GM18511 (cell line): ENCODE results near the gene CDK14.
"Not testable (repeated sequence)": the region's sequence is repeated elsewhere in the genome, so short reads cannot be mapped to it uniquely, and the experiment has no call there.

Source experiments
- ATAC-seq: cut with Tn5 transposase; IDR thresholded peaks from one replicate; pipeline ENCODE4 v1.9.1; 2021; ENCODE audit warnings: mild to moderate bottlenecking, moderate library complexity; ENCODE audit not compliant: unreplicated experiment

The CDK14 gene

DNA sequence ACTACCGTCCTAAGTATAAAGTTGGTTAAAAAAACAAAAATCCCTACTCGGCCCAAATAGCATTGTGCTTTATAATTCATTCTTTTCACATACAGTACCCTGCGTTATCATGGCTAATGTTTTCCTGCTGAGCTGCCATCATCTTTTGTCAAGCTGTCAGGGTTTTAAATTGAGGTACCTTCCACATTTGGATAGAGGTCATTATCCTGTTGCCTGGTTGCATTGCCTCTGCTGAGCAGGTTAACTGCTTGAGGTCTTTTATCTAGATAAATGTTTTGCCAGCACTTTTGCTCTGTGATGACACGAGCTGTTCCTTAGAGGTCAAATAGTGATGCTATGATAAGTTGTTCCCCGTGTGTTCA, 573.7 kb downstream of the CDK14 start:
- no peak for ATAC-seq

DNA sequence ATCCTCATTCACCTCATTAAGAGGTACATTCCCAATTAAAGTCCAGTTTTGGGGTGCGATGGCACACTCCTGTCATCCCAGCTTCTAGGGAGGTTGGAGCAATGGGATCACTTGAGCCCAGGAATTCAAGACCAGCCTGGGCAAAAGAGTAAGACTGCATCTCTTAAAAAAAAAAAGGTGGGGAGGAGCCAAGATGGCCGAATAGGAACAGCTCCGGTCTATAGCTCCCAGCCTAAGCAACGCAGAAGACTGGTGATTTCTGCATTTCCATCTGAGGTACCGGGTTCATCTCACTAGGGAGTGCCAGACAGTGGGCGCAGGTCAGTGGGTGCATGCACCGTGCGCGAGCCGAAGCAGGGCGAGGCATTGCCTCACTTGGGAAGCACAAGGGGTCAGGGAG, 577.1 kb downstream of the CDK14 start:
- not testable (repeated sequence) for ATAC-seq

DNA sequence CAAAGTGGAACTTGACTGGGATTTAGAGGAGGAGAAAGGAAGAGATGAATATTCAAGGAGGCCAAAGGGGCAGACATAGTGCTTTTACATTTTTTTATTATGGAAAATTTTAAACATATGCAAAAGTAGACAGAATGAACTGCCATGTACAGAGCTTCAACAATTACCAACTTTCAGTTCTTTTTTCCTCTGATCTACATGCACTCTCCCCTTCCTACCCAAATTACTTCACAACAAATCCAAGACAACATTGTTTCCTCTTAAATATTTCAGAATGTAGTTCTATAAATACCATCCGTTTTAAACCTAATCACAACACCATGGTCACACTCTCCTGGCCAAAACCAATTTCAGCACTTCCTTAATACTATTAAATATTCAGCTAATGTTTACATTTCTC, 584.6 kb downstream of the CDK14 start:
- no peak for ATAC-seq

DNA sequence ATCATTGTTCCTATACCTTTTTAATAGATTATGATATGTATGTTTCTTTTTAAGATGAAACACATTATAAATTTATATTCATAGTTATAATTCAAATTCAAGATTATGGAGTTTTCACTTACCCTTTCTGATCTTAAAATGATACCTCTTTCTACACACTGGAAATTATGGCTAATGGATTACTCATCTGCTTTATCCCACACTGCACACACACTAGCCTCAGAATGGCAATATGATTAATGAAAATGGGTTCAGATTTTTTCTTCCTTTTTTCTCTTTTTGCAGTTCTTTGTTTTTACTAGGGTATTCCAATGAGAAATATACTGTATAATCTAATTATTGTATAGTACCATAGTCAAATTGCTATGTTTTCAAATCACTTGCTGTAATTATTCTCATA, 585.8 kb downstream of the CDK14 start:
- no peak for ATAC-seq

DNA sequence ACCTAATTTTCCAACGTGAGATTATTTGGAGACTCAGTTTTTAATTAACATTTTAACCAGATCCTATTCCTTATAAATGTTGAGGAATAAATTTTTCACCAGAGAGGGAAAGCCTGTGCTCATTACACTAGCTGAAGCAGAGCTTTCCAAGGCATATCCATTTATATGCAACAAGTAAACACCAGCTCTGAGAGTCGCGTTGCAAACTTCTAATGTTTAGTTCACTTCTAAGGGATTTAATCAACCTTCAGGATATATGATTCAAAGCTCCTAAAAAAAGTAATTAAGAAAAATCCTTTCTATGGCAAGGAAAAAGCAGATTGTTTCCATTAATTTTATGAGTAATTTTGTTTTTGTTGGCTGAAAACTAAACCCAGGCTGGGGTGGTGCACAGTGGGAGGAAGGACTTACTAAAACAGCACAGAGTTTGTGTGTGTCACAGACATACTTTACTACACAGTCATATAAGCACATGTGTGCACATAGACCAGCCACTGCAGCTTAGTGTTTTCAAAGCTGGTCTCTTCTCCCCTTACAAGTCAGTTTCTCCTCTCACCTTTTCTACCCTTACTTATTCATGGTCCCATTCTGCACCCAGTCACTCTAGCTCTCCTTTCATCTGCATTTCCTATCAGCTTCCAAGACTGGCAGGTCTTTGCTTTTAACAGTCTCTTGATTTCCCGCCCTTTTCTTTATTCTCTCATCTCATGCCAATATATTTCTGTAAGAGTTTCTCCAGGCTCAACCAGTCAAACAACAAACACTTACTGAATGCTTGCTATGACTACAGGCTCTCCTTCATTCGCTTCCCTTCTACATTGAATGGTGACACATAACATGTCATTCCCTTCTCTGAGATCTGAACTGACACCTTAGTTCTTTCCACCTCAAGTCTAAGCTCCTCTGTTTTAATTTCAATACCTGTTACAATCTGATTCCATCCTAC, 587.0 kb downstream of the CDK14 start:
- no peak for ATAC-seq

DNA sequence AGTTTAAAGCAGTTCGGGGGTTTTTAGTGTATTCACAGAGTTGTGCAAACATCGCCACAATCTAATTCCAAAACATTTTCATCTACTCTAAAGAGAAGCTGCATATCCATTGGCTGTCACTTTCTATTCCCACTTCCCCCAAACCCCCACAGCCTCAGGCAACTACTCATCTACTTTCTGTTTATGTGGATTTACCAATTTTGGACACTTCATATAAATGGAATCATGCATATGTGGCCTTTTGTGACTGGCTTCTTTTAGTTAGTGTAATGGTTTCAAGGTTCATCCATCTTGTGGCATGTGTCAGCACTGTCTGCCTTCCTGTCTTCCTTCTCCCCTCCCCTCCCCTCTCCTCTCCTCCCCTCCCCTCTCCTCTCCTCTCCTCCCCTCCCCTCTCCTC, 589.6 kb downstream of the CDK14 start:
- no peak for ATAC-seq

DNA sequence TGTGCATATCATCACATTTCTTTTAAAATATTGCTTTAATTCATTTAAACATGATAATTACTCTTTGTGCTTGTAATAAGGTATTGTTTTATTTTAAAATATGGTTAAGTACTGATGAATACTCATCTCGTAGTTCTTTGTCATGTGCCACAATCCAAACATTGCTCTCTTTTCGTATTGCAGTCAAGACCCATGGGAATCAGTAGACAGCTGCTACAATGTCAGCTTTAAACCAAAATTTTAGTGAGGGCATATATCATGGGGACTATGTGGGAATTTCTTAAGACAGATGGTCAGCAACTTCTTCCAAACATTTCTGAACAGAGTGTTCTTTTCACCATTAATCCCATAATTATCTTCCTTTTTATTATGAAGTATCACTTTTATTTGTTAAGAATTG, 590.9 kb downstream of the CDK14 start:
- ATAC-seq, result no peak

DNA sequence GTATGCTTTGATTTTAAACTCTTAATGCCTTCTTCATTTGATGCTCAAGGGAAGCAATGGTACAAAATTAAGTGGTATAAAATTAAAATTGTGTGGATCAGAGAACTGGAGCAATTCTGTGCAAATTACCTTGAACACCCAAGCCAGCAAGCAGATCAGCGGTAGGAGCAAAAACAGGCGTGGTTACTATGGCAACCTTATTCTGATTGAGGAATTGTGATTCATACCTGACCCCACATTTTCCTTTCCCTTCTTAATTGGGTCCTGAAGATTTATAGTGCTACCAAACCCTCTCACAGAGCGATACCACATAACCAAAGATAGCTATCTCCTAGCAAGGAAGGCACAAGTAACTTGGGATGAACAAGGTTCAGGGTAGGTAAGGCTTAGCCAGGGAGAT, 595.6 kb downstream of the CDK14 start:
- ATAC-seq, result no peak

DNA sequence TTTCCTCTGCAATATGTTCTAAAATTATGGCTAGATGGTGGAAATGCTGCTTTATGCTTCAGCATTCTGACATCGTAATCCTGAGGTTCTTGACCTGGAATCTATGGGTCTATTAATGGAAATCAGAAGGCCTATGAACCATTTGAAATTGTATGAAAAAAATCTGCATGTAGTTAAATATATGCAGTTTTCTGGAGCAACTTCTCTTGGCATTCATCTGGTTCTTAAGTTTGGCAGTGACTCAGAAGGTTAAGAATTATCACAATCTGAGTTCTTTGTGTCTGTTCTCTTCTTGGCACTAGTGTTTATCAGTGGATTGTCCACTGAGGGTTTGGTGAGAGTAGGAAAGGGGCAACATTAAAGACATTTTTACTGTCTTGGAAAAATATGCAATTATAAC, 597.0 kb downstream of the CDK14 start:
- no peak for ATAC-seq

DNA sequence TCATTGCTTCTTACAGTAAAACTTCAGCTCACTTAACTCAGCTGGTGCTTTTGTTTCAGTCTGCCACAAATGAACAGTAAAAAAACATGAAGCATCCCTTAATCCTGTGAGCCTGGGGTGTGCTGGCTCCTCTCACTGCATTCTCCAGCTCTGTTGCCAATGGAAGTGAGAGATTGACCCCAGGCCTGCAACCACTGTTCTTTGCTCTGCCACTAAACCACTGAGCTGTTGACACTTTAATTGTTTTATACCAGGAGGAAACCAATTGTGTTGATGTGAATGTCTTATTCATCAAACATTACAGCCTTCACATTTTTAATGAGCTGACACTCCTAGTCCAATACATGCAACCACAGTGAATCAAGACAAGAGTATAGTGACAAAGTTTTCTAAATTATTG, 598.7 kb downstream of the CDK14 start:
- no peak for ATAC-seq

DNA sequence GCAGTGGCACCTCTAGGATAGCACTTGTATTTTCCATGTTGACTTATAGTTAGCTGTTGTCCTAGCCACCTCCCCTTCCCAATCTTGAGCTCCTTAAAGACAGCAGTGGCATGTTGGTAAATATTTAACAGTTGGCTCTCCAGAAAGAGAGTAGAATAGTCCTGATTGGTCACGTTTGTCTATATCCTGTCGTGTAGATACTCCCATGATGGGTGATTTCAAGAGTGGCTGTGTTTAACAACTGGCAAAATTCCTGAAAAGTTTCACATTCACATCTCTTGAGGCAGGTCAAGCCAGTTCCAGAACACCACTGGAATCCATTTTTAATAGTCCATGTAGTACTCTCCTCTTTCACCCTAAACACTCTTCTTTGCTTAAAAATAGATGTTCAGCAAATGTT, 599.9 kb downstream of the CDK14 start:
- no peak for ATAC-seq

DNA sequence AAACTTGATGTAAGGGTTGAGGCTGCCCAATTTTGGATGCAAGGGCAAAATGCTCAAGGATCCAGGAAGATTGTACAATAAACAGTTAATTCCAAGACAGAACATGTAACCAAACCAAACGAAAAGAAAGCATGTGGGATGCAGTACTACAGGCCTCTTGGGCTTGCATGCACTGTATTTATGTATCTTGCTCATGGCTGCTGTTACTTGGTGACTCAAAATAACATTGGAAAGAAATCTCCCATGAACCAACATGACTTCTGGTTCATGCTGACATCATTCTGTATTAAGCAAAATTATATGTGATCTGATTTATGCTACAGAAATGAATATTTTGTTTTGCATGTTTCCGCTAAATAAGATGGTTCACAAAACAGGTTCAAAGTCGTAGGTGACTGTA, 602.2 kb downstream of the CDK14 start:
- no peak for ATAC-seq

DNA sequence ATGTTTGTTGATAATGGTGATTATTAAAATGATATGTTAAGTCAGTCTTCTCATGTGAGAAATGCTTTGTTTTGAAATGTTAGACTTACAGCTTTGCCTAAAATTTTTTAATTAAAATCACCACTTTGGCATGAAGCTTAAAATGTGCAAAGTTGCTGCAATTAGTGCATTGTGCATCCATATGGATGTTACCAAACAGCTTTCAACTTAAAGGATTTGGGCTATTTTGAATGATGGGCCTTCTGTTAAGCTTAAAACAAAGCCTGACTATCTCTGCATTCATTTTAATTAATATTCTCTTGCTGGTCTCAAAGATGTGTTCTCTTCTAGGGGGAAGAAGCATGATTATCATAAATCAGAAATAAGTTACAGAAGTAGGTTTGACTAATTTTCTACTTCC, 603.5 kb downstream of the CDK14 start:
- no peak for ATAC-seq

DNA sequence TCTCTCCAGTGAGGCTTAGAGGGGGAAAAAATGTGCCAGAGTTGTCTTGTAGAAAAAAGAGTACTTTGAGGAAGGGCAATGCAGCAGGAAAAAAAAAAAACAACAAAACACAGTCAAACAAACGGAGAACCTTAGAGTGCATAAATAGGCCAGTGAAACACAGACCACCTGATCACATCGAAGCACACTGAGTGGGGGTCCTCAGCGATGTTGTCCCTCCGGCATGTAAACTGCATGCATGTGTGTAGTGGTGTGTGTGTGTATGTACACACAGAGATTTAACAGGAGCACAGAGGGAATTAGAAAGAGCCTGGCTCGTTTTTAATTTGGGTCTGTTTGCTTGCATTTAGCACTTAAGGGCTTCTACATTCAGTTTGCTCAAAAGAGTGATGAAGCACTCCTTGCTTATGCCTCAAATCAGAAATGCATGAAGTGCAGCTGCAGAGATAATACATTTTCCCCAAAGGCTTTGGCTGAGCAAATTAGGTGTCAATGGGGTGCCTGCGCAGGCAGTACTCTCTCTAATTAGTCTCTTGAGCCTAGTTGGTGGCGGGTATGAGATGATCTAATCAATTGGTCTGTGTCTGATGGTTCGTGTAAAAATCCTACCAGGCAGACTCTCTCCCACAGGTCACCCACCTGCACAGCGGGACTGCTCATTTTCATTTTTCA, 605.5 kb downstream of the CDK14 start:
- ATAC-seq, result no peak

DNA sequence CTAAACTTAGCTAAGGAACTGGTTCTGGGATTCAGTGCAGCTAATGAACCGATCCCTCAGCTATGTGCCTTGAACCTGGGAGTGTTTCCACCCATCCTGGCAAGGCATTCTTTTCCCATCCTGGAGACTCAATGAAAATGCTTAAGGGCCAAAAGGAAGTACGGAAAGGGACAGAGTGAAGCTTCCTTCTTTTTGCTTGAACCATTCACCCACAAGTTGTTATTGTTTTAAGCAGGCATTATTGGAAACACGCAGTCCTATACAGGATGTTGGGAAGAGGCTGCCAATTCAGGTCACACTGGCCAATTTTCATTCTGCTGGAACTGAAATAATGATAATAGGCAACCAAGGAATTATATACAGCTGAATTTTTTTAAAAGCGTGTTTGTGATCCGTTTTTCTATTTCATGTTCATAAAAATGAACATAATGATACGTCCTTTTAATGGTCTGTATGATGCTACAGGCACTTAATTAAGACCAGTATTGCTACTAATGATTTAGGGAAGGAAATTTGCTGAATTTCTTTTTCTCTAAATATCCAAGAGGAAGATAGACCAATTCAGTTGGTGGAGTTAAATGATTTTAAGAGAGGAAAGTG, 610.3 kb downstream of the CDK14 start:
- no peak for ATAC-seq

DNA sequence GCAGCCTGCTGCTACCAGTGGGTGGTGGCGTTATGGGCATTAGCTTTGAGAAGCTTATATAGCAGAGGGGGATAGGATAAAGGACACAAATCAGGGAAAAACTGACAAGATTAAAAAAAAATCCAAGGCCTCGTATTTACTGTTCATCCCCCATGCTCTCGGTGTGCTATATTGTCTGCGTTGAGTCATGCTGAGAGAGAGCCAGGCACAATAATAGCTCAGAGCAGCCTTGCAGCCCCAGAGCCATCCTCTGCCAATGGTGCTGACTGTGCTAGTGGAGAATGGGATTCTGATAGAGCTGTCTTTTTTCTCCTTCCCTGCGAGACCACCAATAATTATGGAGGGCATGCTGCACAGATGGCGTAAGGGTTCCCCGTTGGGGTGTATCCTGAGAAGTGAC, 616.5 kb downstream of the CDK14 start:
- ATAC-seq, result no peak

DNA sequence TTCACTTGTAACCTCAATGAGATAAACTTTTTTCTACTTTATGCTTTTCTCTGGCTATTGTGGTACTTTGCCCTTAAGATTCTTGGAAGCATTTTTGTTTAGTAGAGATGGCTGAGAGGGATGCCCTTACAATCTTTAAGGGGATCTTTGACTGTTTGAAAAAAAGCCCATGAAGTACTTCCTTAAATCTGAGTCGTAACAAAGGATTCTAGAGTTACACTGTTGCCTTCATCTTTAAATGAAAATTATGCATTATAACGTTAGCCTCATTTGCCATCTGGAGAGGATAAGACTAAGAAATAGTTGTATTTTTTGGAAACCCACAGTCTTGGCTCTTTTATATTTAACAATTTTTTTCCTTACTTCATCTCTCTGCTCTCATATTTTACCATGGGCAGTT, 630.3 kb downstream of the CDK14 start:
- no peak for ATAC-seq

DNA sequence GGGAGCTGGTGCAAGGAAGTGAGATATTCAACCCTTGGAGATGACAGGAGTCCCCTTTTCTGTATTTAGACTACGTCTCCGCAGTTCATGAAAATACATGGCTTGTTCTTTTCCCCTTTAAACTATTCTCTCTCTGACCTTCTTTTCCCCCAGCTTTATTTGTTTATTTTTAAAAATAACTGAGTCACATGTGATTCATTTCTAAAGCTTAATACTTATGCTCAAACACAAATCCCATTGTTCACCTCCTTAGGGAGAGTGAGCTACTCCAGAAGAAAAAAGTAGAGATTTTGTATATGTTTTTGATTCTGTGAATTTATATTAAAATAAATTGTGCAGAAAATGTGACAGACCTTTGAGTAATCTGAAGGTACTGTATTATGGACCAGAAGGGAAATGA, 632.2 kb downstream of the CDK14 start:
- no peak for ATAC-seq

DNA sequence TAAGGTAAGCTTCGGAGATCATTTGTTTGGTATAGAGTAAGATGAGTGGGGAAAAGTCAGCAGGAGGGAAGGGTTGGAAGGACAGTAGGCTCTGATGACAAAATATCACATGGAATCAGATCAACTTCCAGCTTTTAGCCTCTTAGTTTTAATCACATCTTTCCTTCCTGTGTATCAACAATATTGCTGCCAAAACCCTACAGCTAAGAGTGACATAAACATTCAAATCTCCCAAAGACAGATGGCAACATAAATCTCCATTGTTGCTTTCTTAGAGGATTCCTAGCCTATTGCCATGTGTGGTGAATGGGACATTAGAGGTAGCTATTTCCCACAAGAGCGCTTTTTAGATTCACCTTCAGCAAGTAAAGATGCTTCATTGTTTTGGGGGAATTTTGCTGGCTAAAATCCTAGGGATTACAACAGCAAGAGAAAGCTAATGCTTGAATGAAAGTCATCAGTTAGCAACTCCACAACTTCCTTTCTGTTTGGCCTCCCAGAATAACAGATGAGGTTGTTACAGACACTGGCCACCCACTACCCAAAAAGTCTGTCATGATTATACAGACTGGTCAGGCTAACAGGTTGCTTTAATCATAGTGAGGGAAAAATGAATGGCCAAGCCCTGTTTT, 632.9 kb downstream of the CDK14 start:
- ATAC-seq, result no peak

DNA sequence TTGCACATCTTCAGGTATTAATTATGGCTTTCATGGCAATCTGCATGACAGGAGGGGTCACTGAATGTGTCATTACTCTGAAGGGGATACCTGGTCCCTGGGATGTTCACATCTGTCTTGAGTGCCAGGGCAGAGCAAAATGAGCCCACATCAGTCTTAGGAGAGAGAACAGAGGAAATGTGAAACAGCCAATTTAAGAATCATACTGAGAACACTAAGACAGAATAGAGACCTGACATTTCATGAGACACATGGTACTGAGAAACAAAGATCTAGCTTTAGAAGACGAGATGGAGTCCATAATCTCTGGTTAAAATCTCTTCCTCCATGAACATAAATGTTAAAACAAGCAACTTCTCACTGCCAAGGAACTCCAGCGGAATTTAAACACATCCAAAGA, 634.0 kb downstream of the CDK14 start:
- ATAC-seq, result no peak

DNA sequence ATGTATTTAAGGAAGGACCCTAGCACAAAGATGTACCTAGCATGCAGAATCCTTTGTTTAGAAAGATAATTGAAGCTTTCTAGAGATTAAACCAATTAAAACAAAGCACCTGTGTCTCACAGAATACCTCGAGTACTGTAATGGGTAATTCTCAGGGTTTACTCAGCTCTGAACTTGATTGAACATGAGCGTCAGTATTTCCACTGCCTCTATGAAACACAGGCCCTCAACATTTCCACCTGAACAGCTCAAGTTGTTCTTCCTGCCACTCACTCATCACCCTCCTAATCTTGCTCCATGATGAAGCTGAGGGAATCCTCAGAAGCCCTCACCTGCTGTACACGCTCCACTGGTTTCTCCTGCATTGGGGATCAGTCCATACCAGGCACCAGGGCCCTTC, 634.4 kb downstream of the CDK14 start:
- ATAC-seq, result no peak

DNA sequence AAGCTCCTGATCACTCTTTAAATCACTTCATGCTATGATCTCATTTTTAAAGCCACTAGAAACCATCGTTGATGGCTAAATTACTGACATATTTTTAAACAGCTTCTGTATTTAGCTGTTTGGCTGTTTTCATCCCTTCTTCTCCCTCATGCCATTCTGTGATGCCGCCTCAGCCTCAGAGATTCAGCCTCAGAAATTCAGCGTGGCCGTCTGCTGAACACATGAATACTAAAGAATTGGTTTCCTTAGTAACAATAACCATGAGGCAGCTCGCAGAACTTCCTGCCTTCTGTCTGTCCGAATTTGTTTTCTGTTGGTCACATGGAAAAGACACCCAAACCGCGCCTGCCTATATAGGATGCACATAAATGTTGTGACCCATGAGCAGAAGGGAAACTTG, 637.1 kb downstream of the CDK14 start:
- ATAC-seq, result no peak
